IPS-20b (cell line): ENCODE results near the gene FAM184A.
"Not testable (repeated sequence)": the region's sequence is repeated elsewhere in the genome, so short reads cannot be mapped to it uniquely, and the experiment has no call there.

Source experiments
- H3K27ac ChIP-seq: one replicate; pipeline ENCODE4 v1.5.1; 2013; ENCODE audit warnings: low read length
- H3K27me3 ChIP-seq: 2 replicates; pipeline ENCODE4 v1.6.1; 2013; ENCODE audit warnings: mild to moderate bottlenecking, low read length, inconsistent platforms; ENCODE audit not compliant: insufficient read depth
- H3K36me3 ChIP-seq: 2 replicates; pipeline ENCODE4 v1.6.1; 2013; ENCODE audit warnings: low read depth, mild to moderate bottlenecking, inconsistent platforms, low read length, moderate library complexity; ENCODE audit not compliant: insufficient read depth
- H3K4me1 ChIP-seq: 2 replicates; pipeline ENCODE4 v1.6.1; 2013; ENCODE audit warnings: mild to moderate bottlenecking, control low read depth, inconsistent platforms, low read length, moderate library complexity; ENCODE audit not compliant: insufficient read depth
- H3K4me3 ChIP-seq: 2 replicates; pipeline ENCODE4 v1.5.1; 2013; ENCODE audit warnings: mild to moderate bottlenecking, low read length, inconsistent platforms
- H3K9ac ChIP-seq: 2 replicates; pipeline ENCODE4 v1.6.1; 2013; ENCODE audit warnings: low read depth, mild to moderate bottlenecking, inconsistent platforms, low read length, moderate library complexity
- H3K9me3 ChIP-seq: 2 replicates; pipeline ENCODE4 v1.6.1; 2013; ENCODE audit warnings: mild to moderate bottlenecking, low read depth, low read length, inconsistent platforms; ENCODE audit not compliant: insufficient read depth

FAM184A gene

DNA sequence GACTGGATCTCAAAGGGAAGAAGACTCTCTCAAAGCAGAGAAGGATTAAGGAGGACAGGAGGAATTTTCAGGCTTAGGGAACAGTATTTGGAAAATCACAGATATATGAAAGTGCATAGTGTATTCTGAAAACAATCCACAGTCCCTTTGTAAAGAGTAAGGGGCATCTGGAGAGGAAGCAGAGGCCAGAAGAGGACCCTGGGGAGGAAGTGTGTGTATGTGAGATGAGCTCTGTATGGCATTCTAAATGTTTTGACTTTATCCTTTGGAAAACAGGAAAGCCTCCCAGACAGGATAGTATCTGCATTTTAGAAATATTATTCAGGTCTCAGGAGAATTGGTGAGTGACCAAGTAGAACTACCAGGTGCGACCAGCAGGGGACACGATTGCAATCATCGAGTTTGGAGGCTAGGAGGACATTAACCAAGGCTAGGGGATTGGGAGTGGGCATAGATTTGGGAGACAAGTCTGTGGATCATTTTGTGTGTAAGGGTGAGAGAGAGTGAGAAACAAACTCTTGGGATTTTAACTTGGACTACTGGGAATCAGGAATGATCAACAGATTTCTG is 38.3 kb upstream of the FAM184A start:
- no peaks in the 10 kb centered on the region for H3K27me3 ChIP-seq
- no peak overlapping the region for H3K27ac ChIP-seq
- H3K9ac ChIP-seq = no peak overlapping the region
- no peaks in the 10 kb centered on the region for H3K9me3 ChIP-seq
- H3K4me3 ChIP-seq = no peak overlapping the region
- peaks cover 4% of the 10 kb centered on the region; the same call in 1 of the 2 replicates for H3K4me1 ChIP-seq
- no peaks in the 10 kb centered on the region for H3K36me3 ChIP-seq

DNA sequence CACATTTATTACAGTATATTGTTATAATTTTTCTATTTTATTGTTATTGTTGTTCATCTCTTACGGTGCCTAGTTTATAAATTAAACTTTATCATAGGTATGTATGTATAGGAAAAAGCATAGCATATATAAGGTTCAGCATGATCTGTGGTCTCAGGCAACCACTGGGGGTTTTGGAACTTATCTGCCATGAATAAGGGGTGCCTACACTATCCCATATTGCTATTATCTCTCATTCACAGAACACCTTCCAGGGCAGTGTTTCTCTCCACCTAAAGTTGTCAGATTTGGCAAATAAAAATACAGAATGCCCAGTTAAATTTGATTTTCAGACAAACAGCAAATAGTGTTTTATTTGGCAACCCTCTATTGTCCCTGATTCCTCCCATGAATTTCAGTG is 35.5 kb upstream of the FAM184A start:
- no peaks in the 10 kb centered on the region for H3K27me3 ChIP-seq
- H3K36me3 ChIP-seq = no peaks in the 10 kb centered on the region
- H3K9me3 ChIP-seq = no peaks in the 10 kb centered on the region
- H3K4me3 ChIP-seq = no peak overlapping the region
- no peak overlapping the region for H3K27ac ChIP-seq
- H3K4me1 ChIP-seq = peaks cover 4% of the 10 kb centered on the region; the same call in 1 of the 2 replicates
- H3K9ac ChIP-seq = no peak overlapping the region

DNA sequence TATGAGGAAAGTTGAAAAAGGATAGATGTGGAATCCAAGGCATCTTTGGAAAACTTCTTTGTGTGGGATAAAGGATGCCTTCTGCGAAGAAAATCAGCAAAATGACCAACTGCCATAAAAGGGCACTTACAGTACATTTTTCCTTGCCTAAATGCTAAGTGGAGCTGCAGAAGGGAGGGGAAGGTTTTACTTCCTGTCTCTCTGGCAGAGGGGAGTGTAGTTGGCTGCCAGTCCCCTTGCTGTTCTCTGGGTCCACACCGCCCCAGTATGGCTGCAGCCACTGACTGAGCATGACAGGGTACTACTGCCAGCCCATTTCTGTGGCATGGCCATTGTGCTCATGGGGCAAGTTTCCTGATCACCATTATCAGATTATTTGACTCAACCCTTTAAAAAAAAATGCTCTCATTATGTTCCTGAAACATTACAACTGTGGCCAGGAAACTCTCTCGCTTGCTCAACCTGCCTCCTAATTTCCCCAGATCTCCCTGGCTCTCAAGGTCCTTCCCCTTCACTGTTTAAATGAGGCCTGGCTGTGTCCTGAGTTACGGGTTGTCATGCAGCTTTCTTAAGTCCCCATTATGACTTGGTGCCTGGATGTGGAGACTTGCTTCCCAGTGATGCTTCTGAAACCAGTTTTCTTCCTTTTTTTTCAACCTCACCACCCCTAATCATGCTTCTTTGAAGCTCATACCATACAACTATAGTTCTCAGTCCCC is 34.5 kb upstream of the FAM184A start:
- H3K9ac ChIP-seq = no peak overlapping the region
- no peaks in the 10 kb centered on the region; the same call in 1 of the 2 replicates for H3K4me1 ChIP-seq
- H3K27me3 ChIP-seq = no peaks in the 10 kb centered on the region
- no peak overlapping the region for H3K27ac ChIP-seq
- no peaks in the 10 kb centered on the region for H3K36me3 ChIP-seq
- H3K9me3 ChIP-seq = no peaks in the 10 kb centered on the region
- no peak overlapping the region for H3K4me3 ChIP-seq

DNA sequence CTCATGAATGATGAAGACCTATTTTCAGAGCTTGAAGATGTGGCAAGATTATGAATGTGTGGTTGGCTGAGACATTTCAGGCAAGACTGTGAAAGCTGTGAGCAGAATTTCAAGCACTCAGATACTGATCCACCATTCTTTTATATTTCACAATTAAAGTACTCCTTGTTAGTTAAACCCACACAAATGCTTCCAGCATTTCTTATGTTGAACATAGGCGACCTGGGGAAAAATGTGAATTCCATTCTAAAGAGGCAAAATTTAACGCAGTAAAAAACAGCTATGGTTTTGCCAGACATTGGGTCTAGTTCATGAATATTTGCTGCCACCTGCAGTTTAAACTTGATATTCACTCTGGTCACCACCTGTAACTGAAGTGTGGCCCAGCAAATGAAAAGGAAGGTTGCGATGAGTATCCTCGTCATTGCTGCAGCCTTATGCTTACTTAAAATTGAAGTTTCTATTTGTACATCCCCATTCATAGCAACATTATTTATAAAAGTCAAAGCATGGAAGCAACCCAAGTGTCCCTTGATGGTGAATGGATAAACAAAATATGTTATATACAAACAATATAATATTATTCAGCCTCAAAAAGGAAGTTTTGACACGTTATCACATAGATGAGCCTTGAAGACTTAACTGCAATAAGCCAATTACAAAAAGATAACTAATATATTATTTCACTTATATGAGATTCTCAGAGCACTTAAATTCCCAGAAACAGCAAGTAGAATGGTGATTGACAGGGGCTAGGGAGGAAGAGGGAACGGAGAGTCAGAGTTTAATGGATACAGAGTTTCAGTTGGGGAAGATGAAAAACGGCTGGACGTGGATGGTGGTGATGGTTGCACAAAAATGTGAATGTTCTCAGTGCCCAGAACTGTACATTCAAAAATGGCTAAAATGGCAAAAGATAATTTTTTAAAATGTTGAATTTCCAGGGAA is 32.4 kb upstream of the FAM184A start:
- H3K9ac ChIP-seq = no peak overlapping the region
- H3K4me3 ChIP-seq = no peak overlapping the region
- H3K9me3 ChIP-seq = no peaks in the 10 kb centered on the region
- no peak overlapping the region for H3K27ac ChIP-seq
- H3K4me1 ChIP-seq = no peaks in the 10 kb centered on the region; the same call in 1 of the 2 replicates
- H3K36me3 ChIP-seq = no peaks in the 10 kb centered on the region
- H3K27me3 ChIP-seq = no peaks in the 10 kb centered on the region

DNA sequence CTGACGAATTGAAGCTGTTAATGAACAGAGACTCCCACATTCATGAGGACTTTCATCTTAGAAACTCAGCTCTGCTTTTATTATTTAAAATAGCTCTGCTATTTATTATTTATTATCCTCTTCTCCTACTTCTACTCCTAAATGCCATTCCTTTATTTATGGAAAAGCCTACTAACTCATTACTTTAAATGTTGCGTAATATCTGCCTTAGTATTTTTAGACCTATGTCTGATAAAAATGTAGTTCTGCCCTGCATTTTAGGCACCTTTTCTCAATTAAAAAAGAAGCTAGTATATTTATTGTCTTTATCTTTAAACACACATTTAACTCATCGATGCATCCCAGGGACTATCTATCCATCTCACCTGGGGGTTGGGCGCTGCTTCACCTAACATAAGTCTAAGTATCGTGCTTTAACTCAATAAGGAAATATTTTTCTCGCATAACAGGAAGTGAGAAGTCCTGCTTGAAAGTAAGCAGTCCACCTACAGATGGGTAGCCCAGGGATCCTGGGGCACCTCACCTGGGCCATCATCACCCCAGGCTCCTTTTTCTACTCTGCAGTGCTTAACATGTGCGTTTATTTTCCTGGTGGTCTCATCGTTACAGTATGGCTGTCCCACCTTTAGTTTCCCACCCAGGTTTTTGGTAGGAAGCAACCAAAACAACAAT is 31.3 kb upstream of the FAM184A start:
- Histone ChIP-seq H3K9ac (no peak overlapping the region), H3K9me3 (no peaks in the 10 kb centered on the region), H3K36me3 (no peaks in the 10 kb centered on the region), H3K27me3 (no peaks in the 10 kb centered on the region), H3K4me3 (no peak overlapping the region), H3K27ac (no peak overlapping the region), H3K4me1 (no peaks in the 10 kb centered on the region; the same call in 1 of the 2 replicates)

- Histone ChIP-seq H3K36me3 (no peaks in the 10 kb centered on the region), H3K4me3 (no peak overlapping the region), H3K9me3 (no peaks in the 10 kb centered on the region), H3K4me1 (no peaks in the 10 kb centered on the region; the same call in 1 of the 2 replicates), H3K27ac (no peak overlapping the region), H3K9ac (no peak overlapping the region), H3K27me3 (no peaks in the 10 kb centered on the region)
These were observed 29.6 kb upstream of the FAM184A start for GRCh38 chr6:119108076-119108475.

GRCh38 chr6:119105282-119105681 is 26.8 kb upstream of the FAM184A start:
- no peaks in the 10 kb centered on the region for H3K9me3 ChIP-seq
- no peak overlapping the region for H3K27ac ChIP-seq
- no peak overlapping the region for H3K4me3 ChIP-seq
- no peaks in the 10 kb centered on the region for H3K36me3 ChIP-seq
- no peak overlapping the region for H3K9ac ChIP-seq
- H3K4me1 ChIP-seq = no peaks in the 10 kb centered on the region
- no peaks in the 10 kb centered on the region for H3K27me3 ChIP-seq

DNA sequence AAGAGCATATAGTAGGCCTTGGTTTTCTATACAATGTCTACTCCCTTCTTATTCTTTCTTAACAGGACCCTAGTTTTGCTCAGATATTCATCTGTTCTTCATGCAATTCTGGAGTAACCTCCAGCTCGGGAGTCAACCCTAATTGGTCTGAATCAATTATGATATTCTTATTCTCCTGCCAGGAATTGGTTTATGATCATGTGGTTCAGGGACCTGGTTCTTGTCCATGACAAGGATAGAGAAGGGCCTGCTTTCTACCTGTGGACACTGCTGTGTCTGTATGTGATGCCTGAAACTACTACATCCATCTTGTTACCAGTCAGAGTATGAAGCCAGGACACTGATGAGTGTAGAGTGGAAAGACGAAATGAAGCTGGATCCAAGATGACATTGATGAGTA is 24.4 kb upstream of the FAM184A start:
- Histone ChIP-seq H3K27me3 (no peaks in the 10 kb centered on the region), H3K9me3 (no peaks in the 10 kb centered on the region), H3K36me3 (no peaks in the 10 kb centered on the region), H3K27ac (no peak overlapping the region), H3K4me1 (no peaks in the 10 kb centered on the region), H3K4me3 (no peak overlapping the region), H3K9ac (no peak overlapping the region)

DNA sequence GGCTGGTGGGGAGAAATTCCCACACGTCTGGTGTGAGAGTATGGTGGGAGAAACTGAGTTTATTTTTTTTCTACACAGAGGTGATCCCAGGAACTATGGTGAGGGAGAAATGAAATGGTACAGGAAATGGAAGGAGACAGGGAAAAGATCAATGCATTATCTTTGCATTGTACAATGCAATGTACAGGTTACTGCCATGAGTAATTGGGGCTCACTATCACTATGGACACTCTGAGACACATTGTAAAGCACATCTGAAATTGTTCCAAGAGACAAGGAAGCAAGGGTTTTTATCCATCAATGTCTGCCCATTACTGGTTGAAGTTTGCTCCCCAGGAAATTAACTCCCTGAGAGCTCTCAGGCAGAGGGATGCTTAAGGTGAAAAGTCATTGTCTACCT is 21.7 kb upstream of the FAM184A start:
- Histone ChIP-seq H3K27ac (no peak overlapping the region), H3K9ac (no peak overlapping the region), H3K9me3 (no peaks in the 10 kb centered on the region), H3K27me3 (no peaks in the 10 kb centered on the region), H3K36me3 (no peaks in the 10 kb centered on the region), H3K4me1 (no peaks in the 10 kb centered on the region), H3K4me3 (no peak overlapping the region)

GRCh38 chr6:119097815-119098361 is 19.4 kb upstream of the FAM184A start:
- H3K36me3 ChIP-seq, H3K4me3 ChIP-seq, H3K9ac ChIP-seq, H3K27ac ChIP-seq, H3K27me3 ChIP-seq, H3K9me3 ChIP-seq, H3K4me1 ChIP-seq: not testable (repeated sequence)
